Measurements from ENCODE around the gene MAP3K2.

GRCh38 chr2:127403460-127403859 lies 15.7 kb upstream of the MAP3K2 start:
- TF ChIP-seq PKNOX1 (IDR thresholded peaks at IDR 0.05) (no peak), FOXM1 (IDR thresholded peaks at IDR 0.05; ENCODE audit: borderline replicate concordance) (no peak)

Measured in HEK293T (cell line).